Measurements from ENCODE around the gene GALNTL6. TPM values are rescaled to one million over a fixed set of nuclear protein-coding genes. Genes with fewer than 3 reads are reported as not detected.

Gene GALNTL6
- total RNA-seq, 1 donor from 2014 or later: 0.16 TPM

- DNase-seq (ENCODE audit: low spot score): no peak
These were observed 1232.9 kb downstream of the GALNTL6 start for GRCh38 chr4:173046144-173046543.

GRCh38 chr4:173046818-173047217, 1233.6 kb downstream of the GALNTL6 start:
- no peak for DNase-seq (ENCODE audit: low spot score)

DNA sequence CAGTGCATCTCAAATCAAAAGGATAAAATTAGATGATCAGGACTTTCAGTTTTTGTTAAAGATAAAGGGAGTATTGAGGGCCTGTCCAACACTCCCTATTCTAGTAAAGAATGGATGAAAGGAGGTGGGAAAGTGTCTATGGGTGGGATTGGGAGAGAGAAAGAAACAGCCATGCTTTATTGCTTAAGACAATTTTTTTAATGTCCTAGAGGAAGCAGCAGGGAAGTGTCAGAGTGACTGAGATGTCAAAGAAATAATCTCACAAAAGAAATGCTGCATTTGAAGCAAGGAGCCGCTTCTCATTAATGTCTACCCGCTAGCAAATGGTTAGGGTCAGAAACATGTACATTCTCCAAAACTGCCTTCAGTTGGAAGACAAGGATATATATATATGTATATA, 1238.0 kb downstream of the GALNTL6 start:
- no peak for DNase-seq (ENCODE audit: low spot score)

- no peak for DNase-seq (ENCODE audit: low spot score)
These were observed 1238.5 kb downstream of the GALNTL6 start for GRCh38 chr4:173051716-173052115.

- no peak for DNase-seq (ENCODE audit: low spot score)
These were observed 1239.2 kb downstream of the GALNTL6 start for GRCh38 chr4:173052439-173052838.

DNA sequence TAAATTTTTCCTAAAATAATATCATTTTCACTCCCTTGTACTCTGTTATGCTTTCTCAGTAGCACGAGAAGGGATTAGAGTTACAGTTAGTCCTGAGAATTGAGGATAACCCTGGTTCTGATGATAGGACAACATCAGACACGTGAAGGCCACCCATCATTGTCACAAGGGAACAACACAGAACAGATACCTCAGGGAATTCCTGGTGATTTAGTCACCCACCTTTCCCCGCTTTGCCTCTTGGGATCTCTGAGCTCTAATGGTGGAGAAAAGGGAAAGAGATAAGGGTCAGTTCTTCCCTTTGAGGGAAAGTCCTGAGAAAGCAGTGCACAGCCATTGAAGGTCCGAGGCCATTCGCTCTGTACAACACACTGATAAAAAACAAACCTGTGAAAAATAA, 1243.1 kb downstream of the GALNTL6 start:
- no peak for DNase-seq (ENCODE audit: low spot score)

- DNase-seq (ENCODE audit: low spot score): no peak
These were observed 1243.5 kb downstream of the GALNTL6 start for GRCh38 chr4:173056710-173057109.

DNA sequence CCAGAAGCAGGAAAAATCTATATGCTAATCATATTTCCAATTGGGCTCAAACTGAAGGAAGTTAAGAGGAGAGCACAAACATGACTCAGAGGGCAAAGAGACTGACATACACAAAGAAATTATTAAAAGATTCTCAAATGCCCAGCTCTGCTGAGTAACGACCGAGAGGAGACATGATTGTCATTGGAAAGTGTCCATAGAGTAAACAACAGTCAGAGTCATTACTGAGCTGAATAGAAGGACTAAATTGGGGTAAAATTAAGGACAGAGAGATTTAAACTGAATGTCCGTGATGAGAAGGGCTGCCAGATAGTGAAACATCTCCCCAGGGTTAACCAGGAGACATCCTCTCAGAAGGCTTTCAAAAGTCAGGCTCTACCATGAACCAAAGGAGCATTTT, 1244.2 kb downstream of the GALNTL6 start:
- DNase-seq (ENCODE audit: low spot score): no peak

GRCh38 chr4:173057901-173058300, 1244.7 kb downstream of the GALNTL6 start:
- no peak for DNase-seq (ENCODE audit: low spot score)

DNA sequence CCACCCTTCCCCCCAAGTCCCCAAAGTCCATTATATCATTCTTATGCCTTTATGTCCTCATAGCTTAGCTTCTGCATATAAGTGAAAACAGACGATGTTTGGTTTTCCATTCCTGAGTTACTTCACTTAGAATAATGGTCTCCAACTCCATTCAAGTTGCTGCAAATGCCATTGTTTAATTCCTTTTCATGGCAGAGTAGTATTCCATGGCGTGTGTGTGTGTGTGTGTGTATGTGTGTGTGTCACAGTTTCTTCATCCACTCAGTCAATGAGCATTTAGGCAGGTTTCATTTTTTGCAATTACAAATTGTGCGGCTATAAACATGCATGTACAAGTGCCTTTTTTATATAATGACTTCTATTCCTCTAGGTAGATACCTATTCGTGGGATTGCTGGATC, 1248.0 kb downstream of the GALNTL6 start:
- DNase-seq (ENCODE audit: low spot score): no peak

- no peak for DNase-seq (ENCODE audit: low spot score)
These were observed 1260.8 kb downstream of the GALNTL6 start for GRCh38 chr4:173073939-173074500.

GRCh38 chr4:173074501-173074946, 1261.3 kb downstream of the GALNTL6 start:
- no peak for DNase-seq (ENCODE audit: low spot score)

- no peak for DNase-seq (ENCODE audit: low spot score)
These were observed 1263.9 kb downstream of the GALNTL6 start for GRCh38 chr4:173076903-173077634.

GRCh38 chr4:173088144-173088543, 1274.9 kb downstream of the GALNTL6 start:
- no peak for DNase-seq (ENCODE audit: low spot score)

All from mesenteric fat pad (tissue), 1 donor.